Stimulated activated CD8-positive, alpha-beta memory T cell treated with anti-CD3 and anti-CD28 coated beads, Interleukin-4, amount 100 ng/mL, for 48 hours (primary cell): ENCODE data around the gene IGFL3.

Experiments
- DNase-seq: peaks from one replicate; pipeline ENCODE4 v3.0.0-alpha.2; 2020

Gene IGFL3

GRCh38 chr19:46076031-46076880, 48.2 kb downstream of the IGFL3 start:
- no peak for DNase-seq

- no peak for DNase-seq
Measured at GRCh38 chr19:46073268-46073922, 51.1 kb downstream of the IGFL3 start.
